HCT116 (cell line): Measurements from ENCODE around the gene ITPR2. TPM values are rescaled to one million over a fixed set of nuclear protein-coding genes. Genes with fewer than 3 reads are reported as not detected.
A peak's percentile ranks its signal among the peaks of the same experiment; 100 is the strongest.

ENCODE experiments used
- ATAC-seq: fragments of 200-7000 bp; cut with Tn5 transposase; 2 replicates; pipeline ENCODE4 v1.9.1; 2020; ENCODE audit warnings: mild to moderate bottlenecking, moderate library complexity
- BruUV-seq: library from RNA; stranded (reverse); fragments of 400-500 nt; replicated peaks from 2 replicates; lab custom pipeline; 2021; lab: Mats Ljungman, UMichigan
- CTCF ChIA-PET: fragments of 300-600 bp; sonication (Branson Sonifier 250); formaldehyde crosslinking; loops from one replicate; lab custom pipeline; 2021; ENCODE audit warnings: antibody characterized with exemption; lab: Charles Lee
- POLR2A ChIA-PET: fragments of 300-600, 350-600 bp; sonication (Branson Sonifier 250); formaldehyde crosslinking; loops from one replicate; lab custom pipeline; 2021; ENCODE audit warnings: antibody characterized with exemption; lab: Charles Lee
- RAD21 ChIA-PET, 2 experiments: fragments of 300-600 bp; sonication (Branson Sonifier 250); formaldehyde crosslinking; loops; one replicate each; lab custom pipeline; 2023; ENCODE audit warnings: low total read pairs in 2 of 2; ENCODE audit not compliant: uncharacterized antibody in 2 of 2, unreplicated experiment in 2 of 2, low non-redundant PET in 1 of 2; lab: Charles Lee
- DNase-seq: peaks from one replicate; pipeline ENCODE4 v3.0.0-alpha.2; 2010; ENCODE audit warnings: low read depth, low spot score
- H2AFZ ChIP-seq: fragments of 200-600 bp; shearing (Covaris generic), sonication (generic); 2 replicates; pipeline ENCODE4 v1.6.1; 2017; ENCODE audit warnings: low read depth, mixed run types, mixed read lengths, antibody characterized with exemption, low read length; ENCODE audit not compliant: poor library complexity, severe bottlenecking
- H3K27ac ChIP-seq: 2 replicates; pipeline ENCODE4 v1.5.1; 2012; ENCODE audit warnings: low read depth, low read length
- H3K27me3 ChIP-seq: fragments of 200-600 bp; sonication (generic); 2 replicates; pipeline ENCODE4 v1.6.1; 2016; ENCODE audit warnings: mixed run types, low read length, mixed read lengths; ENCODE audit not compliant: insufficient read depth
- H3K36me3 ChIP-seq, 2 experiments: fragments of 200-500 bp in 1 of 2; fragments of 200-600 bp in 1 of 2; sonication (Bioruptor generic) in 1 of 2; sonication (generic) in 1 of 2; 2 replicates each; pipeline versions ENCODE4 v1.5.1 to v1.6.1; 2014 to 2016; ENCODE audit warnings: low read length in 2 of 2, inconsistent platforms in 1 of 2, mixed read lengths in 1 of 2, mixed run types in 1 of 2; ENCODE audit not compliant: insufficient read depth in 2 of 2, control insufficient read depth in 1 of 2
- H3K4me1 ChIP-seq, 2 experiments: fragments of 200-600 bp in 1 of 2; sonication (generic) in 1 of 2; 2 replicates each; pipeline versions ENCODE4 v1.5.1 to v1.6.1; 2012 to 2017; ENCODE audit warnings: low read length in 2 of 2, inconsistent platforms in 1 of 2, mild to moderate bottlenecking in 1 of 2, mixed read lengths in 1 of 2, mixed run types in 1 of 2, moderate library complexity in 1 of 2; ENCODE audit not compliant: insufficient read depth in 2 of 2, control insufficient read depth in 1 of 2
- H3K4me2 ChIP-seq: fragments of 200-600 bp; sonication (generic); 2 replicates; pipeline ENCODE4 v1.6.1; 2017; ENCODE audit warnings: mixed run types, low read length, mixed read lengths
- H3K4me3 ChIP-seq, 2 experiments: fragments of 200-600 bp in 1 of 2; sonication (generic) in 1 of 2; replicated peaks in 1 of 2; 2 replicates each; pipeline ENCODE4 v1.5.1; 2011 to 2016; ENCODE audit warnings: low read length in 2 of 2, control low read depth in 1 of 2, low read depth in 1 of 2, mild to moderate bottlenecking in 1 of 2, mixed read lengths in 1 of 2, mixed run types in 1 of 2
- H3K79me2 ChIP-seq: fragments of 200-600 bp; sonication (generic); 2 replicates; pipeline ENCODE4 v1.6.1; 2017; ENCODE audit warnings: mild to moderate bottlenecking, mixed run types, low read length, moderate library complexity, mixed read lengths; ENCODE audit not compliant: insufficient read depth
- H3K9ac ChIP-seq: fragments of 200-600 bp; sonication (generic); 2 replicates; pipeline ENCODE4 v1.6.1; 2016; ENCODE audit warnings: low read length, mixed read lengths
- H3K9me2 ChIP-seq: fragments of 200-600 bp; sonication (generic), shearing (Covaris generic); 2 replicates; pipeline ENCODE4 v1.6.1; 2017; ENCODE audit warnings: mixed run types, mild to moderate bottlenecking, moderate library complexity; ENCODE audit not compliant: insufficient read depth
- H3K9me3 ChIP-seq, 2 experiments: fragments of 200-500 bp in 1 of 2; fragments of 200-600 bp in 1 of 2; sonication (Bioruptor generic) in 1 of 2; sonication (generic) in 1 of 2; 2 replicates each; pipeline ENCODE4 v1.6.1; 2014 to 2017; ENCODE audit warnings: low read length in 2 of 2, mixed read lengths in 2 of 2, inconsistent platforms in 1 of 2, low read depth in 1 of 2, mild to moderate bottlenecking in 1 of 2, mixed run types in 1 of 2, moderate library complexity in 1 of 2; ENCODE audit not compliant: control insufficient read depth in 1 of 2, insufficient read depth in 1 of 2
- H4K20me1 ChIP-seq: fragments of 200-600 bp; sonication (generic), shearing (Covaris generic); 2 replicates; pipeline ENCODE4 v1.6.1; 2017; ENCODE audit warnings: mixed run types, mild to moderate bottlenecking, moderate library complexity; ENCODE audit not compliant: insufficient read depth
- CEBPB ChIP-seq: IDR thresholded peaks from 2 replicates; pipeline ENCODE4 v1.6.1; 2012; ENCODE audit warnings: low read depth
- EZH2 ChIP-seq: fragments of 200-600 bp; sonication (generic); IDR thresholded peaks from 2 replicates; pipeline ENCODE4 v1.6.1; 2017; ENCODE audit warnings: antibody characterized with exemption, mixed run types
- FOSL1 ChIP-seq: IDR thresholded peaks from 2 replicates; pipeline ENCODE4 v1.6.1; 2012; ENCODE audit warnings: low read depth
- JUND ChIP-seq: IDR thresholded peaks from 2 replicates; pipeline ENCODE4 v1.6.1; 2012
- TCF7L2 ChIP-seq: IDR thresholded peaks from 2 replicates; pipeline ENCODE4 v1.7.0; 2011; ENCODE audit warnings: borderline replicate concordance, inconsistent platforms; ENCODE audit not compliant: insufficient read depth, insufficient read length; ENCODE audit errors: extremely low read depth
- intact Hi-C: fragments of 100-400 bp; cut with micrococcal nuclease; formaldehyde crosslinking; loops from 2 replicates; pipeline ENCODE4 v1.10.0; 2022
- total RNA-seq: library from RNA; stranded (reverse); gene quantifications from one replicate; pipeline ENCODE4 v1.2.1, GENCODE V29; 2021; ENCODE audit not compliant: unreplicated experiment
- TF ChIP-seq, protein P1 (sequence below): IDR thresholded peaks from 2 replicates; pipeline ENCODE4 v1.6.1; 2012

Gene ITPR2
- total RNA-seq, 1 experiment from 2014 or later = 6.5 TPM

- BruUV-seq = no TSS peak
- H3K4me2 ChIP-seq = peak overlapping the region; percentile 54
- no peaks in the 10 kb centered on the region for H3K36me3 ChIP-seq
- no peaks in the 10 kb centered on the region for H3K27me3 ChIP-seq
- H3K9me3 ChIP-seq = no peaks in the 10 kb centered on the region
- H3K4me1 ChIP-seq = peaks cover 17 to 24% of the 10 kb centered on the region in 2 experiments; a peak in 3 of 4 replicates
- TF ChIP-seq FOSL1 (peak; percentile 43), TCF7L2 (no peak), EZH2 (no peak), CEBPB (peak; percentile 59; the same call in 1 of the 2 replicates), JUND (0 out of 2 replicates have a peak, but pooled peaks have one; percentile 35)
- TF ChIP-seq, protein P1, sequence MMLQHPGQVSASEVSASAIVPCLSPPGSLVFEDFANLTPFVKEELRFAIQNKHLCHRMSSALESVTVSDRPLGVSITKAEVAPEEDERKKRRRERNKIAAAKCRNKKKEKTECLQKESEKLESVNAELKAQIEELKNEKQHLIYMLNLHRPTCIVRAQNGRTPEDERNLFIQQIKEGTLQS = no peak
- DNase-seq (peak; percentile 33), ATAC-seq (peak; percentile 88)
- CTCF ChIA-PET = interaction anchor here (1.5 to 2.7 kb wide), 2 partner anchors 9 to 14 kb away, joined by 3 to 12 read pairs; no protein-coding TSS in a partner anchor
- no peaks in the 10 kb centered on the region for H3K9me2 ChIP-seq
- no peaks in the 10 kb centered on the region for H3K79me2 ChIP-seq
- intact Hi-C loops = no loop called here
- no peak overlapping the region for H3K9ac ChIP-seq
- RAD21 ChIA-PET = interaction anchor here in 1 of 2 experiments (0.7 kb wide), 1 partner anchor 38 kb away, joined by 4 read pairs; the partner anchor contains the start of gene ITPR2
- H3K4me3 ChIP-seq = peak overlapping the region in 1 of 2 experiments; percentile 17; a peak in 1 of 4 replicates
- peak overlapping the region; percentile 12 for H2AFZ ChIP-seq
- no peaks in the 10 kb centered on the region for H4K20me1 ChIP-seq
- no peak overlapping the region for H3K27ac ChIP-seq
- POLR2A ChIA-PET = interaction anchor here (1.0 kb wide), 1 partner anchor 37 kb away, joined by 3 read pairs; the partner anchor contains the start of gene ITPR2
These were observed 37.8 kb upstream of the ITPR2 start for GRCh38 chr12:26870491-26871419.
